GM18858 (cell line): ENCODE data around the gene OR9A4.
"Not testable (repeated sequence)": the region's sequence is repeated elsewhere in the genome, so short reads cannot be mapped to it uniquely, and the experiment has no call there.

Source experiments
- ATAC-seq: cut with Tn5 transposase; IDR thresholded peaks from one replicate; pipeline ENCODE4 v1.9.1; 2021; ENCODE audit not compliant: unreplicated experiment

Gene OR9A4, protein sequence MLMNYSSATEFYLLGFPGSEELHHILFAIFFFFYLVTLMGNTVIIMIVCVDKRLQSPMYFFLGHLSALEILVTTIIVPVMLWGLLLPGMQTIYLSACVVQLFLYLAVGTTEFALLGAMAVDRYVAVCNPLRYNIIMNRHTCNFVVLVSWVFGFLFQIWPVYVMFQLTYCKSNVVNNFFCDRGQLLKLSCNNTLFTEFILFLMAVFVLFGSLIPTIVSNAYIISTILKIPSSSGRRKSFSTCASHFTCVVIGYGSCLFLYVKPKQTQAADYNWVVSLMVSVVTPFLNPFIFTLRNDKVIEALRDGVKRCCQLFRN

GRCh38 chr7:141916099-141916498, at the start of gene OR9A4:
Gene OR9A4, plus strand, starts transcription at chr7:141916399. Its CDS starts 2,477 bp downstream, at chr7:141918876.
- ATAC-seq: no peak

- no peak for ATAC-seq
These were observed 49.2 kb upstream of the OR9A4 start for GRCh38 chr7:141866974-141867373.

DNA sequence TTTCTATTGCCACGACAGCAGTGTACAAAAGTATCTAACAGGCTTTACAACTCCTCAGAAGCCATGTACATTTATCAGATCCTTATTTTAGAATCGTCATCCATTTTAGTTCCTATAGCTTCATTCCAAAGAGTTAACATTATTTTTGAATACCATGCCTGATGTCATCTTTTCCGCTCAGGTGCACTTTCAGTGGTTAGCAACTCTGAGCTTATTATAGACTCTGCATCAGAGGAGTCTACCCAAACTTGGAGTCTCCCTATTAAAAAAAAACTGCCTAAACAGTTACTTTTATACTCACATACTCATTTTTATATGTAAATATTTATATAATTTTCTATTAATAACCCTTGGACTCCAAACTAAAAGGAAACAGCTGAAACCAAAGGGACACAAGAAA, 43.3 kb upstream of the OR9A4 start:
- ATAC-seq: no peak

DNA sequence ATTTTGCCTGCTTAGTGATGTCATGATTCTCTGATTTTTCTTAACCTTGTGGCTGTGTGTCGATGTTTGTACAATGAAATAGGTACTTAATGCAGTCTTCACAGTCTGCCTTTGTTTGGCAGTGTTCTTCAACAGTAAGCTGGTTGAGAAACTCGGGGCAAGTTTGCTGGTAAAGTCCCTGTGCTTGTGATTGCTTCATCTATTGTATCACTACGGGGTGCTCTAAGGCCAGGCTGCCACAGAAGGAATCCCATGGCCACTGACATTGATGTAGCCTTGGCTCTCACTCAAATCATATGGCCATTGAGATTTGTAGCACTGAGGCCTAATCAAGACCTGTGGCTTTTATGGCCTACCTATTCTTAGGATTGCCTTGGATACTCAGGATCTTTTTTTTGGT, 41.4 kb upstream of the OR9A4 start:
- no peak for ATAC-seq

GRCh38 chr7:141875453-141875852, 40.7 kb upstream of the OR9A4 start:
- no peak for ATAC-seq

GRCh38 chr7:141876371-141876770, 39.8 kb upstream of the OR9A4 start:
- no peak for ATAC-seq

- no peak for ATAC-seq
These were observed 38.8 kb upstream of the OR9A4 start for GRCh38 chr7:141877365-141877764.

DNA sequence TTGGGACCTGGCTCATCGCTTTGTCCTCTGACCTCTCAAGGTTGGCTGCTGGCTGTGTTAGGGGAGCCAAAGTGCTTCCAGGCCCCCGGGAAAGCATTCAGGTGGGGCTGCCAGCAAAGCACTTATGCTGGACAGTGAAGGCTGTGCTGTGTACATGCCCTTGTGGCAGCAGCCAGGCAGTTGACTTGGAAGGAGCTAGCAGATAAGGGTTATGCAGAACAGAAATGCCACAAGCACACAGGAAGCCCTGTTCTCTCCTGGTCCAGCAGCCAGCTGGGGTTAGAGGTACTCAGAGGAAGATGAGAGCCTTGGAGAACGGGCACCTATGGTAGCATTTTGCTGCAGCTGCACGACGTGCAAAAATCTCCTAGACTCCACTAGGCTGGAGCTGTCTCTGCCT, 35.2 kb upstream of the OR9A4 start:
- ATAC-seq: no peak

- ATAC-seq: peak; percentile 90
These were observed 31.5 kb upstream of the OR9A4 start for GRCh38 chr7:141884539-141885225.

DNA sequence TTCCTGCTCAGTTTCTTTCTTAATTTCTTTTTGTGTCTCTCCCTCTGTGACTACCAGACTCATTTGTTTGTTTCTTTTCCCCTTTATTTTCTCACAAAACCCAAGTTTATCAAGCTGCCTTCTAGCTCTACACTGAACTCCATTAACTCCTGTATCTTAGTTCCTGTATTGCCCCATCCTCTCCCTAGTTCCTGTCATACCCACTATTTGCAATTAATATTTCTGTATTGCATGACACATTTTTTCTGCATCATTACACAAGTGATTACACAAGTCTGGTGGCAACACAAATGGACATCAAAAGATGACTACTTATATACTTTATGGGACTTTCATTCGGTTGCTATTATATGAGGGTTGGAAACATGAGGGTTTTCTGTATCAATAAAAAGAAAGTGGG, 26.9 kb upstream of the OR9A4 start:
- no peak for ATAC-seq

DNA sequence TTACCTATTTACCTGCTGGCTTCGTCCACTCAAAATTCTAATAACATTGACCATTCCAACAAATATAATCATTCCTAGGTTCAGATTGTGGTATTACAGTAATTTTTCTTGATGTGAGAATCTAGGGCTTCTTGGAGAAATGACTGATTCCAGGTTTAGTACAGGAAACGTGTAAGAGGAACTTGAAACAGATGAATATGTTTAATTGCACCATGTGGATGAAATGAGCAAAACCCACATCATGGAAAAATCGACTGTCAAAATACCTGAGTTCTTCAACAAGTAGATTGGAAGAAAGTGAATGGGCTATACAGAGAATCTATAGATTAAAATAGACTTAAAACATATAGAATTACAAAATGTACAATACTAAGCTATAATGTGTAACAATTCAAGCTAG, 24.9 kb upstream of the OR9A4 start:
- ATAC-seq: no peak

DNA sequence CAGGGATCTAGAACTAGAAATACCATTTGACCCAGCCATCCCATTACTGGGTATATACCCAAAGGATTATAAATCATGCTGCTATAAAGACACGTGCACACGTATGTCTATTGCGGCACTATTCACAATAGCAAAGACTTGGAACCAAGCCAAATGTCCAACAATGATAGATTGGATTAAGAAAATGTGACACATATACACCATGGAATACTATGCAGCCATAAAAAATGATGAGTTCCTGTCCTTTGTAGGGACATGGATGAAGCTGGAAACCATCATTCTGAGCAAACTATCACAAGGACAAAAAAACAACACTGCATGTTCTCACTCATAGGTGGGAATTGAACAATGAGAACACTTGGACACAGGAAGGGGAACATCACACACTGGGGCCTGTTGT, 16.8 kb upstream of the OR9A4 start:
- not testable (repeated sequence) for ATAC-seq

- no peak for ATAC-seq
These were observed 9.9 kb upstream of the OR9A4 start for GRCh38 chr7:141906285-141906684.

GRCh38 chr7:141911391-141911790, 4.8 kb upstream of the OR9A4 start:
- ATAC-seq: no peak

DNA sequence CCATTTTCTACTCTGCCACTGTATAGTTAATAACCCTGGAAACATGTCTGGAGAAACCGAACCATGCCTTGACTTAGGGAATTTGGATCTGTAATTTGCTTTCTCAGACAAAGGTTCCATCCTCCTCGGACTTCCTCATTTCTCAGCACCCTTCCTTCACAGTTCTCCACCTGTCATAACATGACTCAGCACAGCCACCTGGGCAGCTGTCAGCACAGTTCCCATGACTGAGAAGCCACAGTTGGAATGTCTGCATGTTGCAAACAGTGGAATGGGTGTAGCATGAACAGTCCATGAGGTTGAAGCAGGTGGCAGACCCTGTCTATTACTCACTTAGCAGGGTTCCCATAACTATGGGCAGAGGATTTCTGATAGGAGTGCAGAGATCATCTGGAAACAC, 634 bp upstream of the OR9A4 start:
- no peak for ATAC-seq

DNA sequence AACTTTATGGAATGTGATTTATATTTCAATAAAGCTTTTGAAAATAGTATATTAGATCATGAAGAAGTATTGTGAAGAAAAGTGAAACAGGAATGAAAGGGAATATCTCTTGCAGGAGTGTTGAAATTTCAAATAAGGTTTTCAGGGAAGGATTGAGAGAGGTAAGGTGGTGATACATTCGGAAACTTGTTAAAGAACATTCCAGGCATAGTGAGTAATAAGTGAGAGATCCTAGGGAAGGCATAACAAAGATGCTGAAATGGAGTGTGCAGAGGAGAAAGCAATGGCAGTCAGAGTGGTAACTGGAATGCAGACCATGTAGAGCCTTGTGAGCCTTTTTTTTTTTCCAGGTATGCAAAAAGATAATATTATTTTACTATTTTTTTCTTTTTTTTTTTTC, 4.1 kb downstream of the OR9A4 start:
- no peak for ATAC-seq

DNA sequence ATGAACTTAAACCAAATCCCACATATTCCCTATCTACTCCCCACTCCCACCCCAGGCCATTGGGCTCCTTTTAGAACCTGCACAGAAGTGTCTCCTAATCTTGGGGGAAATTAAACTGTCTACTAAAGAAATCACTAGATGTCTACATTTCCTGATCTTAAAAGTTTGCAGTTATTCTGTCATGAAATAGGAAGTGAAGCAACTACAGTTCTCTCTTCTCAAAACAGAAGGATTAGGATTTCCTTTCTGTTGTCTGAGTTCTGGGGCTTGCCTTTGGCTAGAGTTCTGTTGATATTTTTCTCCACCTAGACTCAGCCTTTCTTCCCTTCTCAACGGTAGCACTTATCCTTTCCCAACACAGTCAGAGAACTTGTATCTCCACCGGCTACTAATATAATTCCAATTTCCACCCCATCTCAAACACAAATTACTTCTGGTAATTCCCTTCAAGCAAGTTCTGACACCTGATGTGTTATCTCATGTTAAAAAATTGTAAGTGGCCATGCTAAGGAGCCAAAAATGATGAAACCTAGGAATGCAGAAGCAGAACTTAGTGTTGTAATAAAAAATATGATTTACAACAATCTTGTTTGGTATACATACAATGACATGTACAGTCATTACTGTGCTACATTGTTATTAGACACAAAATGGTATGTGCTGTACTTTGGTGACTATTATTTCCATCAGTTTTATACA, 12.1 kb downstream of the OR9A4 start:
- no peak for ATAC-seq

GRCh38 chr7:141928845-141929195, 12.6 kb downstream of the OR9A4 start:
- no peak for ATAC-seq

- no peak for ATAC-seq
These were observed 14.0 kb downstream of the OR9A4 start for GRCh38 chr7:141930211-141930610.

GRCh38 chr7:141941075-141941474, 24.9 kb downstream of the OR9A4 start:
- no peak for ATAC-seq

DNA sequence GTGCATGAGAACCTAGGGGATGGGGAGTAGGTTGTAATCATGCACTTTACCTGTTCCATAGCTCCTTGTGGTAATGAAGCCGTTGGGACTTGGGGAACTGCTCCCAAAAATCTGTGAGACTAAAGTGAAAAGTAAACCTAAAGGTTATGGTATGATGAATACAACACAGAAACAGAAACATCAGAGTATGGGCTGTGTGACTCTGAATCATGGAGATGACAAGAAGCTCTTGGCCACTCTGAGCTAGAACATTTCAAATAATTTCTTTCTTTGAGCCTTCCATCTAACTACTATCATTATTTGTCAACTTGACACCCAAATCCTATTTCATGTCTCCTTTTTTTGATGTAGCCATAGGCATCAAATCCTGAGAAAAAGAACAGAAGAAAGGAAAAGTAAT, 27.6 kb downstream of the OR9A4 start:
- ATAC-seq: no peak

DNA sequence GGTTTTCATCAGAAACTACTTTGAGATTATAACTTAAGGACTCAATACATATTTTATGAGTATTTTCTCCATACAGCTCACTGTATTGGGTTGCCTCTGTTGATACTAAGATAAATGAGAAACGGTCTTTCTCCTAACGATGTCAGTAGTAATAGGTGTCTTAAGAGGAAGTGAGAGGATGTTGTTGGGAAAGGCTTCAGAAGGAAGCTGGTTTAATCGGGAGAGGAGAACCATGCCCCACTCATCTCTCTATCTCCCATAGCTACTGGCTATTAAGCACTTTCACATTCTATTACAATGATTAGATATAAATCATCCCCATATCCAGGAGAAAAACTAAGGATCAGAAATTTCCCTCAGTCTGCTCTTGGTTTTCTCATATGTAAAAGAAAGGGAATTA, 28.6 kb downstream of the OR9A4 start:
- no peak for ATAC-seq
